ENCODE results near the gene KDM8.
A peak's percentile ranks its signal among the peaks of the same experiment; 100 is the strongest.

The KDM8 gene

DNA sequence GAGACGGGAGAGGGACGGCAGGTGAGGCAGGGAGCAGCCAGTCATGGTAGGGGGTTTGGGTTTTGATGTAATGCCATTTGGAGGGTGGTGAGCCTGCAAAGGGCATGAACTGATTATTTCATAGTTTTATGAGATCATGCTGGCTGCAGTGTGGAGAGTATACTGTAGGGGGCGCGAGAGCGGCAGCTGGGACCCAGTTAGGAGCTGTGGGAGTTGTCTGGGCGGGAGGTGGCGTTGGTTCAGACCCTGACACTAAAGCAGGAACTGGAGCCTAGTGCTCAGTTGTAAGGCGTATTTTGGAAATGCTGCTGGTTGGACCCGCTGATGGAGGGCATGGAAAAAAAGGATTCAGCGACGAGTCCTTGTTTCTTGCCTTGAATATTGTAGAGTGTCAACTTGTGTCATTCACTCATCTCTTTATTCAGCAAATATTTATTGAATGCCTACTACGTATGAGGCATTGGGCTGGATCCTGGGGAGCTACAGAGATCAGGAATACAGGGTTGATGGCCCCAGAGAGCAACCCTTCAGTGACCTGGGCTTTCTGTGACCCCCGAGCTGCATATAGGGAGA is 23.7 kb upstream of the KDM8 start:
- DNase-seq (ENCODE audit: insufficient read length, low spot score) (peak; percentile 69), FAIRE-seq (no peak)

DNA sequence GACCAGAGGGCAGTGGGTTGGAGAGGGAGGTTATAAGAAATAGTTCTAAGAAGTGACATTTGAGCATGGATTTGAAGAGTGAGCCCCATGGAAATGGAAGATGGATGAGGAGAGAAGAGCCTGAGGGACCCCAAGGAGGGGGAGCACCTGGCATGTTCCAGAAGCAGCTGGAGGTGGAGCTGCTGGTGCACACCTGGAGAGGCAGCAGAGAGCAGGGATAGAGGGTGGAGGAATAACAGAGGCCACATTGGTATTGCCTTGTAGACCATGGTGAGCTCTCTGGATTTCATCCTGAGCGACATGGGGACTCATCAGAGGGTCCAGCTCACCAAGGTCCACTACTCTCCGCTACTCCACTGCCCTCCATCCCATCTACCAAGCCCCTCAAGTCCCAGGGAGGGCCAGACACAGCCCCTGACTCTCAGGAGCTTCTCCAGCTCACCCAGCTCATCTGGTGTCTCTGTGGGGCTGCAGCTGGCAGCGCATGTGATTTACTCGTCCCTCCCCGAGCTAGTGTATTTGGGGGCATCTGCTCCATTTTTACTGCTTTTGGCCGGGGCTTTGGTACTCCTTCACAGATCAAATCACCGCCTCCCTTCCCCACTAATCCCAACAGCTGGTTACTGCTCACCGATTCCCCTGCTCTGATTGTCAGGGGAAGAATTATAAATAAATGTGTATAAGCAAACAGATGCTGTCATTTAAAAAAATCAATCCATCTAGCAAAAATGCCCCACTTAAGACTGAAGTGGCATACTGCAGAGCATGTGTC is 22.1 kb upstream of the KDM8 start:
- FAIRE-seq: no peak
- DNase-seq (ENCODE audit: insufficient read length, low spot score): no peak
- TF ChIP-seq, protein P1, sequence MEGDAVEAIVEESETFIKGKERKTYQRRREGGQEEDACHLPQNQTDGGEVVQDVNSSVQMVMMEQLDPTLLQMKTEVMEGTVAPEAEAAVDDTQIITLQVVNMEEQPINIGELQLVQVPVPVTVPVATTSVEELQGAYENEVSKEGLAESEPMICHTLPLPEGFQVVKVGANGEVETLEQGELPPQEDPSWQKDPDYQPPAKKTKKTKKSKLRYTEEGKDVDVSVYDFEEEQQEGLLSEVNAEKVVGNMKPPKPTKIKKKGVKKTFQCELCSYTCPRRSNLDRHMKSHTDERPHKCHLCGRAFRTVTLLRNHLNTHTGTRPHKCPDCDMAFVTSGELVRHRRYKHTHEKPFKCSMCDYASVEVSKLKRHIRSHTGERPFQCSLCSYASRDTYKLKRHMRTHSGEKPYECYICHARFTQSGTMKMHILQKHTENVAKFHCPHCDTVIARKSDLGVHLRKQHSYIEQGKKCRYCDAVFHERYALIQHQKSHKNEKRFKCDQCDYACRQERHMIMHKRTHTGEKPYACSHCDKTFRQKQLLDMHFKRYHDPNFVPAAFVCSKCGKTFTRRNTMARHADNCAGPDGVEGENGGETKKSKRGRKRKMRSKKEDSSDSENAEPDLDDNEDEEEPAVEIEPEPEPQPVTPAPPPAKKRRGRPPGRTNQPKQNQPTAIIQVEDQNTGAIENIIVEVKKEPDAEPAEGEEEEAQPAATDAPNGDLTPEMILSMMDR (IDR thresholded peaks at IDR 0.05; ENCODE audit: insufficient read depth, missing control alignments): no peak

More for the DNA sequence above, 23.7 kb upstream of the KDM8 start:
- TF ChIP-seq, protein P1 (IDR thresholded peaks at IDR 0.05; ENCODE audit: insufficient read depth, missing control alignments): peak; percentile 89

DNA sequence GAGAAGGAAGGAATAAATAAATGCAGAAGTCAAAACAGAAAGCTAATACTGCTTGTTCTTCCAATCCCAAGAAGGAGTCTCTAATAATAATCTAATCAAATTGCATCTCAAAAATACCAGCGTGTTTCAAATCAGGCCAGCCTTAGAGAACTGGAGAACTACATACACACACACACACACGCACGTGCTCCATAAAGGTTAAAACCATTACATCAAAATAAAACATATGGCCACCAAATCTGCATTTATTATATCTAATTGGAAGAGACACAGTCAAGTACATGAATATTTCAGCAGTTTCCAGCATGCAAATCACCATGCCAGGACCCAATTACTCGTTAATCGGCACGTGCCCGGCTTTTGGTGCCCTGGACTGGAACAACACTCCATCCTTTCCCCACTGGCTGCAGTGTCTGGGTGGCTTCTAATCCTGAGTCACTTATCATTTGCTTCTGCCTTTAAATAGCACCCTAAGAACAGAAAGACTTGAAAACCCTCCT is 20.4 kb upstream of the KDM8 start:
- TF ChIP-seq, protein P1 (IDR thresholded peaks at IDR 0.05; ENCODE audit: insufficient read depth, missing control alignments): no peak
- DNase-seq (ENCODE audit: insufficient read length, low spot score) (no peak), FAIRE-seq (no peak)

DNA sequence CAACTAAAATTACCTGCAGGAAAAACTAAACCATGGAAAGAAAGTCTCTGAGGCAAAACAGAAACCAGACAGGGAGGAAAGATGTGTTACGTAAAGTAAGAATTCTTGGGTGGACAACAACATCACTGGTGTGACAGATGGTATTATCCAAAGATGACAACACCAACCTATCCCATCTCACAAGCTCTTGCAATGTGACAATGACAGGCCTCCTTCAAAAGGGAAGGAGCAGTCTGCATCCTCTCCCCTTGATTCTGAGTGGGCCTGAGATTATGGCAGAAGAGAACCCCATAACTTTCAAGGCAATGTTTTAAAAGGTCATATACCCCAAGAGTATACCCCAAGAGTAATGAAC is 17.6 kb upstream of the KDM8 start:
- TF ChIP-seq, protein P1 (IDR thresholded peaks at IDR 0.05; ENCODE audit: insufficient read depth, missing control alignments): no peak
- FAIRE-seq (no peak), DNase-seq (ENCODE audit: insufficient read length, low spot score) (no peak)

DNA sequence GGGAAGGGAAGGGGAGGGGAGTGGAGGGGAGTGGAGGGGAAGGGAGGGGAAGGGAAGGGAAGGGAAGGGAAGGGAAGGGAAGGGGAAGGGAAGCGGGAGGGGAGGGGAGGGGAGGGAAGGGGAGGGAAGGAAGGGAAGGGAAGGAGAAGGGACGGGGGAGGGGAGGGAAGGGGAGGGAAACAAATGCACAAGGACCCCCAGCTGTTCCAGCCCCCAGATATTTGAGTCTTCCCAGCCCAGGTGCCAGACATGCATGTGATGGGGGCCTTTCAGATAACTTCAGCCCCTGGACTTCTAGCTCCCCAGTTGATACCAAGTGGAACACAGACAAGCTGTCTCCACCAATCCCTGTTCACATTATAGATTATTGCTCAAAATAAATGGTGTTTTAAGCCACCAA is 14.7 kb upstream of the KDM8 start:
- TF ChIP-seq, protein P1 (IDR thresholded peaks at IDR 0.05; ENCODE audit: insufficient read depth, missing control alignments): no peak
- FAIRE-seq (no peak), DNase-seq (ENCODE audit: insufficient read length, low spot score) (no peak)

DNA sequence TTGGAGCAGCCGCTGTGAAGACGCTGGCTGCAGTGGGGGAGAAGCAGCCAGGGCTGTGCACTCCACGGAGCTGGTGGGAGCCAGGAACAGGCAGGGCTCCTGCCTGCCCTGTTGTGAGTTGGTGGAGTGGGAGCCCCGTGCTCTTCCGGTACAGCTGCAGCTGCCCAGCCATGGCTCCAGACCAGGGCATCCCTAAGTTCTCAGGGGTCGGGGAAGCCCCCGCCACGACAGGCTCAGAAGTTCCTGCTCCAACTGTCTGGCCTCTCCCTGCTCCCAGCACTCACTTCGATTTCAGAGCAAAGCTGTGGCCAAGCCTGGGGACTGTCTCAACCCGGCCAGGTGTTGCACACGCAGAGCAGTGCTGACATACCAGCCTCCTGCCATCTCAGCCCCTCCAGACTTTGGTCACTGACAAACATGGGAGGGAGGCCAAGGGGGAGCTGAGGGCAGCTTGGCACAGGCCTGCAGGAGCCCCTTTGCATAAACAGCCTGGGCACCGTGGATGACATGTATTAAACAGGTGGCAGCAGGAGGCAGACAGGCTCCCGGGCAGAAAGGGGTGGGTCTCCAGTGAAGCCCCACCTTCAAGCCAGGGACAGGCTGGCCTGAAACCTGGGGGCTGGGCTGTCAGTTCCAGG is 13.9 kb upstream of the KDM8 start:
- FAIRE-seq (no peak), DNase-seq (ENCODE audit: insufficient read length, low spot score) (no peak)
- TF ChIP-seq, protein P1 (IDR thresholded peaks at IDR 0.05; ENCODE audit: insufficient read depth, missing control alignments): no peak
